ENCODE measurements around the gene ENOX2.

DNA sequence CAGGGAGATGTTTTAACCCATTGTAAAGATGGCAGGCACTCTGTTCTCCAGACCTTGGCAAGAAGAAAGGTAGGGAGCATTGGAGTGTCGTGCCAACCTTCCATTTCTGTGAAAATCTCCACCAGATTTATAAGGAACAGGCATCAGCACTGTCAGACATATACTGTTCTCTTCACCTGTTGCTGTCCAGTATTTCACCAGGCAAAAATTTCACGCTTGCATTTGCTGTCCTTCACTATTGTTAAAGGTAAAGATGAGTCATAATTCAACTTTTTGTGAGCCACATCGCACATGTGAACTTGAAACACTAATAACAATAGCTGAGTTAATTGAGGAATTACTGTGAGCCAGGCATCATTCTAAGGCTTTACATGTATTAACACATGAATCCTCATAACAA, 203.4 kb downstream of the ENOX2 start:
- TF ChIP-seq SUZ12 (IDR thresholded peaks at IDR 0.05; ENCODE audit: extremely low read depth, insufficient read depth, insufficient read length), result no peak
- TF ChIP-seq ZNF274 (IDR thresholded peaks at IDR 0.05; ENCODE audit: low read depth, low read length), result no peak

Measured in NT2/D1 (cell line).